GM21381 (cell line): ENCODE results near the gene MEGF11.

ENCODE experiments used
- ATAC-seq: cut with Tn5 transposase; IDR thresholded peaks from one replicate; pipeline ENCODE4 v1.9.1; 2021; ENCODE audit warnings: mild to moderate bottlenecking, moderate library complexity; ENCODE audit not compliant: unreplicated experiment

The MEGF11 gene

DNA sequence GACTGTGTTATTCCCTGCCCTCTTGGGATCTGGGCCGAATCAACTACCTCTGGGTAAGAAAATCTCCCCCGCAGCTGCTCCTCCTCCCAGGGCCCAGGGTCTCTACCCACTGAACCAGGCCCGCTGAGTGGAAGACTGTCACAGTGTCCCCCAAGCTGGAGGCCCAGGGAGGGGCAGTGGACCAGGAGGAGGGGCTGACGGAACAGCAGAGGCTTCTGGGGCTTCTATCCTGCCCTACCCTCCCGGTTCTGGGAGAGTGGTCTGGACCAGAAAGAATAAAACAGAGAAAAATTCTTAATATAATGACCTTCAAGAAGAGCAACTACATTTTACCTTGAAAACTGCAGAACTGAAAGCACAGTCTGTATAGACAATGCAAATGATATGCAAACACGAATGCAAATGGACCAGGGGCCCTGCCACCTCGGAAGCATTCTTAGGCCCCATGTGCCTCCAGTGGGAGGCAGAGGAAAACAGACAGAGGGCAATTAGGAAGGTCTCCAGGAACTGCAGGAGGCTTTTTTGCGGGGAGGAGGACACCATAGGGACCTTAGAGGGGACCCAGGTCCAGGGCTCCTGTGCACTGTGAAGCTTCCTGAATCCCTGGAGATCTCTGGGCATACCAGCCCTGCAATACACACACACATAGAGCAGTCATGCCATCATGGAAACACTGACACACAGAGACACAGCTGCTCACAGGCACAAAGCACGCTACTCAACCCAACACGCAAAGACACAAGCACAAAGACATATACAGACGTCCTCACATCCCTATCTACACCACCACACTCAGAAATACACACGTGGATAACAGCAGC is 12.3 kb downstream of the MEGF11 start:
- ATAC-seq: no peak

DNA sequence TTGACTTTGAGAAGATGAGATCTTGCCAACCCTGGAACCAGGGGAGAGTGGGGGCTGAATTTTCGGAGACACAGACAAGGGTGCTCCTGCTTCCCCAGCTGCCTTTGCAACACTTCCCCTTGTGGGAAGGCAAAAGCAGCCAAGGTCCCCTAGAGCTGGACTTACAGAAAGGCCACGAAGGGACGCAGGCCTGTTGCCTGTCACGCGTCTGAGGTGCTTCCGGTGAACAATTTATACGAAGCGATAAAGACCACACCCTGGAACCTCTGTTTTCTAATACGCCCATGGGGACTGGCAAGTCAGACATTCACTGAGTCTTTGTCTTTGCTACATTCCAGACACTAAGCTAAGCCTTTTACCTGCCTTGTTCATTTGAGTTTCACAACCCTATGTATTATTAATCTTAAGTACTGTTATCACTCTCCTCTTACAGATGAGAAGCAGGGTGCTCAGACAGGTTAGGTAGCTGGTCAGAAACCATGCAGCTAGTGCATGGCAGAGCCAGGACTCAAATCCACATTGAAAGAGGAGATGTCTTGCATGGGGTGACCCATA is 13.2 kb downstream of the MEGF11 start:
- ATAC-seq: no peak

DNA sequence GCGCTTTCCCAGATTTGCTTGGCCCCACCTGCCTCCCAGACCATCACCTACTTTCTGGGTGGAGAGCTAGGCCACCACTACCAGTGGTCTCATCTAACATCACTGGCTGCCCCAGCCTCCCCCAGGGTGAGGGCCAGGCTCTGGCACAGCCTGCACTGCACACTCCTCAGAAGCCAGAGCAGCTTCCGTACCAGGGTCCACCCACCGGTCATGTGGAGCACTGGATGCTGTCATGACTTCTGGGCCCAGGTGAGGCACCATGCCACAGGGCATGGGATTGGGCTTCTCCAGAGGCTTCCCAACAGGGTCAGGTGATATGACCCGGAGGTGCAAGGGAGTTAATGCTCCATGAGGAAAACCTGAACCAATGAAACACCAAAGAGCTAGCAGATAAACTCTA is 14.0 kb downstream of the MEGF11 start:
- no peak for ATAC-seq

DNA sequence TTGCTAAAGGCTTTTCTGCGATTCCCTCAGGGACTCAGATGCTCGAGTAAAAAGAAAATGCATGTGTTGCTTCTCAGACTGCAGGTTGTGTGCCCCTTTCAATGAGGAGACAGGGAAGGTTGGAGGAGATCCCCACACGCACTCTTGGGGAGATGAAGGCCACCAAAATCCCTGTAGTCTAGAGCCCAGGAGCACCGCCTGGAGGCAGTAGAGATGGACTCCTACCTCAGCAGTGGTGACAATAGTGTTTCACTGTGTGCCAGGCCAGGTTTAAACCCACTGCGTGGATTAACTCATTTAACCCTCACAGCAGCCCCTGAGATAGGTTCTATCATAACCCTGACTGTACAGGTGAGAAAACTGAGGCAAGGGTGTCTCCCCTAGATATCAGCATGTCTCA is 15.2 kb downstream of the MEGF11 start:
- ATAC-seq: no peak

GRCh38 chr15:66237513-66238235 is 15.9 kb downstream of the MEGF11 start:
- no peak for ATAC-seq

DNA sequence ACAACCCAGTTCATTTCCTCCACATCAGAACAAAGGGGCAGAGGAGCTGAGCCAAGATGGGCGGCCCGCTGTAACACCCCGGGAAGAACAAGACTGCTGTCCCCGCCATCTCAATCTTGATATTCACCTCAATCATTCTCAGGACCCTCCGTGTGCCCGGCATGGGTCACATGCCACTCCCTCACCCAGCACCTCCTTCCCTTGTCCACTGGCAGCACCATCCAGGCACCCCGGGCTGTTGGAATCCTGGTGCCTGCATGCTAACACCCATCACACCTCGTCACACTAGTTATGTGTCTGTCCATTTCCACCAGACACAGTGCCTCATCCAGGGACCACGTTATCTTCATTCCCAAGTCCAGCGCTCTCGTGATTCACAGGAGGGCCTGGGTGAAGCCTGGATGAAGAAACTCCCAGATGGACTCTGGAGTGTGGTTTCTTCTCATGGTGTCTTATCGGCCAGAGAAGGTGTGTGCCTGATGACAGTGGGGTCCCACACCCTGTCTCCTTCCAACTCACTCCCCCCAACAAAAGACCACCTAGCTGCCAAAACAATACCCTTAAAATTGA is 16.7 kb downstream of the MEGF11 start:
- no peak for ATAC-seq

DNA sequence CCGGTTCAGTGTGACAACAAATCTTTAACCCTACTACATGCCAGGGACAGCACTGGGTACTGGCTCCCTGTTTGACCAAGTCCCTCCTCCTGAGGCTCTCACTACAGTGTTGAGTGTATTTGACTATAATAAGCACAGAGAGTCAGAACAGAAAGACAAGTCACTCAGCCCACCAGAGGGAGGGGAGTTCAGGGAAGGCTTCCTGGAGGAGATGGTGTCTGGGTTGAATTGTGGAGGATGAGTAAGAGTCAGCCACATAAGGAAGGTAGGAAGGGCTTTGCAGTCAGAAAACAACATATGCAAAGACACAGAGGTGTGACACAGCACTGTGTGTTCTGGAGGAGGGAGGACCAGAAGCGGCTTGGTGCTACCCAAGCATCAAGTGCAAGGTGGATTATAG is 17.7 kb downstream of the MEGF11 start:
- no peak for ATAC-seq

DNA sequence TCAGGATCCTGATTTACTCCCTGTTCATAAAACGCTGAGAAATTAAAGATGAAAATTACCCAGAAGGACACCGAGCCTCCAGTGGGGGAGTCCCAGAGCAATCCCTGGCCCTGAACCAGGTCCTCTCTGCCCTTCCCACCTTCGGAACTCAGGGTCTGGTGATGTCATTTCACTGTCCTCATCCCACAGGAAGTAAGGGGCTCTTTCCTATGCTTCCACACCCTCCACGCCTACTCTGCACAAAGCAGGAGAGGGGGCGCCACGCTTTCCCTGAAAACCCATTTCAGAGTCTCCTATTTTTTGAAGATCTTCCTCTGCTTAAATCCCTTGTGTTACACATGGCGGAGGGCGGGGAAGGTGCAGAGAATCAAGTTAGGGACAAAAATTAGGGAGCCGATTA is 18.8 kb downstream of the MEGF11 start:
- no peak for ATAC-seq

- no peak for ATAC-seq
Observed at GRCh38 chr15:66233487-66234415, 19.8 kb downstream of the MEGF11 start.

DNA sequence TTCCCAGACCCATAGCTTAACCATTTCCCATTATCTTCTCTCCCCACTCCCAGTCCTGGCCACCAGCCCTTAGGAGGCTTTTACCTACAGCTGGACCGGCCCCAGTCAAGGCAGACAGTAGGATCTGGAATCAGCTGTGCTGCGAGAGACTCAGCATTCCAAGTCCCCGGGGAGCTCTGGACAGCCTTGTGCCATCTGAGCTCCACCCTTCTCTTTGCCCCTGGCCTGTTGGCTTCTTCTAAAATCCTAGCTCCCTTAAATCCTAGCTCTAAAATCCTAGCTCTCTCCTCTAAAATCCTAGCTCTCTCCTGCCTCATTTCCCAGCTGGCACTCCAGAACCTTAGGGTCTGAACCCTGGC is 21.3 kb downstream of the MEGF11 start:
- no peak for ATAC-seq

DNA sequence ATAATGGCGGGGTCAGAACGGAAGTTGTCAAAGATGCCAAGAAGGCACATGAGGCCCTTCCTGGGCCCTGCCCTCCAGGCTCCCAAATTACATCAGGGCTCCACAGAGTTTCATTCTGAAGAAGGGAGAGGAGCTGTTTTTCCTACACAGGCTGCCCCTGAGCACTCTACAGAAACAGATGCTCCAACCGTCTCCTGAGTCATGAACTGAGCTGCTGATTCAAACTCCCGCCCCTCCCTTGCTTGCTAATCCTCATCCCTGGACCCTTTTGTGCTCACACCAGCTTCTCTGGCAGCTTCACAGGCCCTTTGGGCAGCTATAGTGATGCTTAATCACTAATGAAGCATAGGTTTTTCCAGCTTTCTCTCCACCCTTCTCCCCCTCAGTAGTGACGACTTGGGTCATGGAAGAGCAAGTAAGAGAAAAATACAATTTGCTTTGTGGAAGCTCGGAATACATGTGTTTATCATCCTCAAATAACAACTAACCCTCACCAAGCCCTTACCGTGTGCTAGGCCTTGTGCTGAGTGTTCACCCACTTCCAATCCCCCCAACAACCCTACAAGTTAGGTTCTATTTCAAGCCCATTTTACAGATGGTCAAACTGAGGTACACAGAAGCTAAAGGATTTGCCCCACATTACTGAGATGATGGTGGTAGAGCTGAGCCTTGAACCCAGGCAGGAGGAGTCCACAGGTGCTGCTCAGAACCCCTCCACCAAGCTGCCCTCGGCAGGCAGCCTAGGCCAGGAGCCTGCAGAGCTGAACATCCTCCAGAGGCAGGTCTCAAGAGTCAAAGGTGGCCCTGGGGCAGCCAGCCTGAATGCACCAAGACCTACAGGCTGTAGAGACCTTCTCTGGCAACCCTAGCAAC is 21.9 kb downstream of the MEGF11 start:
- ATAC-seq: no peak

DNA sequence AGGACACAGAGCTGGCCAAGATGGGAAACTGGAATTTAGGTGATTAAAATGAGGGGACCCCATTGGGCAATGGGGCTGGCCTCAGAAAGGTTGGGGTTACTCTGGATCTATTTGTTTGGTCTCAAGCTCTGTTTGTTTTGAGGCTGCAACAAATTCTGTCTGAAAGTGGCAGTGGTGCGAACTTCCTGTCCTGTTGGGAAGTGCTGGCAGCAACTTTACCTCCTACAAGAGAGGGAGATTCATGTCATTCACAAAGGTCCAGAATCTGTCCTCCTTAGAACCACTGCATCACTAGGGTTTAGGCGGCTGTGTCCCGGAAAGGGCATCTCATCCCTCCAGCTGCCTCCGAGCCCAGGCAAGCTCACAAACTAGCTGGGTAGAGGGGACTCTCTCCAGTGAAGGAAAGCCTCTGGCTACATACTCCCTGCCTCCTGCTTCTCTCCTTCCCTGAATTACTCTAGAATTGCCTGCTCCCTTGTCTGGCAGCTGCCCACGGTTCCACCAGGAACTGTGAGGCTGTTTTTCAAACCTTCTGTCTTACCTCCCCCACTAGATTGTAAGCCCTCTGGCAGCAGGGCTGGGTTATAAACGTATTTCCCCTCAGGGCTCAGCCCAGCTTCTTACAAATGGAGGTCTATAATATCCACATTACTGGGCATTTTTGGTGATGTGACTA is 23.6 kb downstream of the MEGF11 start:
- ATAC-seq: no peak

DNA sequence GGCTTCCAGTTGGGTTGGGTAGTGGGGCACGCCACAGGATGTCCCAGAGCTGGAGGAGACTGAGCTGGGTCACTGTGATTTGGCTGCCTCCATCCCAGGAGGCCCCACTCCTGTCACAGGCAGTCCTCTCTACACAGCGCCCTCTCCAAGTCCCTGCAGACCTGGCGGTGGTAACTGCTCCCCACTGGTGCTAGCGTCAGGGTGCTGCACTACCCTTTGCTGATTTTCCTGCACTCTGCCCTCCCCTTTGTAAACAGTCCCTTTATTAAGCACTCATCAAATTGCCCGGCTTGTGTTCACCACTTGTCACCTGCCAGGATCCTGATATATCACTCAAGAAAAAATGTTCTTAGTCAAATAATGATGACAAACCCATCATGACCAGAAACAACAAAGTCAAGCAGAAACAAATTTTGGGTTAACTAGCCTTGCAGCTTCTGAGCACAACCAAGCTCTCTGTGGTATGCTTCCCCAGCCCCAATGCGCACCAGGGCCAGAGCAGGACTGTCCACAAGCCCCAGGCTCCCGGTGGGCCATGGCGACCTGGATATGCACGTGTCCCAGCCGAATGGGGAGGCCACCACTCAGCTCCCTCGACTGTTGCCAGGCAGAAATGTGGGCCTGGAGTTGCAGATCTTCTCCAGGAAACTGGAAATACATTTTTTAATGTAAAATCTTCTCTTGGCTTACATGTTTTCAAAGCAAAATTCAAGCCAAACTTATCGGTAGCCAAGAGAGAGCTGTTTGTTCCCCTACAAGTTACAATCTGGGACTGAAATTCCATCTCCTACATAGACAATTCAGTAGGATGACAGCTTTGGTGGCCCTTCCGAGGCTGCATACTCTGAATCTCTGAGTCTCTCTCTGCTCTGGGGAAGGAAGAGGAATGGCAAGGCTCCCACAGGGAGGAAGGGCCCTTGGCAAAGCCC is 24.5 kb downstream of the MEGF11 start:
- ATAC-seq: no peak

DNA sequence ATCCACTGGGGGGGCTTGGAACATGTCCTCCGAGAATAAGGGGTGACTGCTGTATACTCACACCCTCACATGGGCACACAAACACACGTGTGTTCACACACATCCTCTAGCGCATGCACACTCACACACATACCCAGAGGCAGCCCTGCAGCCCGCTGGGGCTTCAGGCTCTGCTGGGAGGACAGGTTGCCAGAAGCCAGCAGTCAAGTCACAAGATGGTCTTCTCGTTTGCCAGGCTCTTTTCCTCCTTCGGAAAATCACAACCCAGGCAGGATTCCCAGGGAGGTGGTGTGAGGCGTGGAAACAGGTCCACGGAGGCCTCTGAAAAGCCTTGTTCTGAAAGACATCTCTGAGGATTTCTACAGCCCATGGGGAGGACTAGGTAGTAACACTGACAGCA is 26.8 kb downstream of the MEGF11 start:
- ATAC-seq: no peak

DNA sequence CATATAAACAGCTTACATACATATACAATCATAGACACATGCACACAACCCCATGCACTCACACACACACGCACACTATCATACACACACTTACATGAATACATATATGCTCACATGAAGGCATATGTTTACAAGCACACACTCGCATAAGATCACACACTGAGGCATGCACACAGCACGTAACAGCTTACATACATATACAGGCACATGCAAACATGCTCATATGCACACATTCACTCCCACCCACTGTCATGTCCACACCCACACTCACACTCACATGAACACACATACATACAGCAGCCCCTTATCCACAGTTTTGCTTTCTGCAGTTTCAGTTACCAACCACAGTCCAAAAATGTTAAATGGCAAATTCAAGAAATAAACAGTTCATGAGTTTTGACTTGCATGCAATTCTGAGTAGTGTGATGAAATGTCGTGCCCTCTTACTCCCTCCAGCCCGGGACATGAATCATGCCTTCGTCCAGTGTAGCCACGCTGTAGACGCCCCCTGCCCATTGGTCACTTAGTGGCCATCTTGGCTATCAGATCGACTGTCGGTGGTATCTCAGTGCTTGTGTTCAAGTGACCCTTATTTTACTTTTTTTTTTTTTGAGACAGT is 27.8 kb downstream of the MEGF11 start:
- ATAC-seq: no peak

DNA sequence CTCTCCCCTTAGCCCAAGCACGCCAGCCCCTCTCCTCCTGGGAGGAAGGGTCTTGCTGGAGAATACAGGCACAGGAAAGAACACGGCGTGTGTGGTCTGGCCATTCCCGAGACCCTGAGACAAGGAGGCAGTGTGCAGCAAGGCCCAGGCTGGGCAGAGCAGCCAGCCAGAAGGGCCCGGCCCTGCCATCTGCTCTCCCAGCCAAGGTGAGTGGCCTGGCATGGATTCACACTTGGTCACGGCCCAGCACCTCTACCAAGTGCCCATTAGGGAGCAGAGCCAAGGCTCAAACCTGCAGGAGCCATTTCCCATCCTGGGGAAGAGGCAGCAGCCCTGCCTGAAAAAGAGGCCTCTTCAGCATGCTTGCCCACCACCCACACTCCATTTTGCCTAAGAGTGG is 28.6 kb downstream of the MEGF11 start:
- ATAC-seq: no peak

- no peak for ATAC-seq
Observed at GRCh38 chr15:66222273-66223198, 31.0 kb downstream of the MEGF11 start.
